Mucosa of descending colon (tissue), 3 donors: ENCODE measurements around the gene PEMT. TPM values are rescaled to one million over a fixed set of nuclear protein-coding genes. Genes with fewer than 3 reads are reported as not detected.

Experiments used
- ATAC-seq: fragments of 200-7000 bp; cut with Tn5 transposase; one replicate; pipeline ENCODE4 v1.9.1; 2020; ENCODE audit warnings: mild to moderate bottlenecking, moderate library complexity
- DNase-seq, 3 donors: peaks; one replicate each; pipeline ENCODE4 v3.0.0-alpha.2; 2020
- H3K36me3 ChIP-seq: fragments of 200-600 bp; one replicate; pipeline ENCODE4 v1.8.0; 2021; ENCODE audit warnings: low read depth, mild to moderate bottlenecking
- H3K4me1 ChIP-seq: fragments of 200-600 bp; one replicate; pipeline ENCODE4 v1.8.0; 2021; ENCODE audit warnings: low read depth, mild to moderate bottlenecking
- H3K4me3 ChIP-seq: fragments of 200-600 bp; one replicate; pipeline ENCODE4 v1.8.0; 2021; ENCODE audit warnings: mild to moderate bottlenecking
- H3K9me3 ChIP-seq: fragments of 200-600 bp; one replicate; pipeline ENCODE4 v1.8.0; 2021; ENCODE audit warnings: mild to moderate bottlenecking
- intact Hi-C, 2 donors: fragments of 100-400 bp; cut with DNase I in 1 of 2; cut with micrococcal nuclease in 1 of 2; formaldehyde crosslinking; loops; one replicate each; pipeline versions ENCODE4 v1.11.0 to v1.11.1; 2022; cut with DNase I, micrococcal nuclease
- total RNA-seq, 3 donors: library from RNA; stranded (reverse); fragmentation: NEBNext Ultra II Directional in 2 of 3; extraction: Animal tissue kit (Norgen Biotek cat#: 25700) in 2 of 3; gene quantifications; one replicate each; pipeline versions ENCODE4 v1.2.1 to v1.2.4, GENCODE V29; 2021 to 2023
- TF ChIP-seq, protein P1 (sequence below): fragments of 200-600 bp; IDR thresholded peaks from one replicate; pipeline ENCODE4 v1.8.0; 2022; ENCODE audit warnings: antibody characterized with exemption, mild to moderate bottlenecking
- donor health status: DM: no; HTN: no; CAD: no; lungs with moderate emphysema.
- donor health status: DM: no; HTN: no; CAD: no.
- donor health status: DM: no; HTN: yes; CAD: no.

The PEMT gene
- total RNA-seq, 3 donors from 2014 or later = 15.4 to 18.3 (median 16.1) TPM

DNA sequence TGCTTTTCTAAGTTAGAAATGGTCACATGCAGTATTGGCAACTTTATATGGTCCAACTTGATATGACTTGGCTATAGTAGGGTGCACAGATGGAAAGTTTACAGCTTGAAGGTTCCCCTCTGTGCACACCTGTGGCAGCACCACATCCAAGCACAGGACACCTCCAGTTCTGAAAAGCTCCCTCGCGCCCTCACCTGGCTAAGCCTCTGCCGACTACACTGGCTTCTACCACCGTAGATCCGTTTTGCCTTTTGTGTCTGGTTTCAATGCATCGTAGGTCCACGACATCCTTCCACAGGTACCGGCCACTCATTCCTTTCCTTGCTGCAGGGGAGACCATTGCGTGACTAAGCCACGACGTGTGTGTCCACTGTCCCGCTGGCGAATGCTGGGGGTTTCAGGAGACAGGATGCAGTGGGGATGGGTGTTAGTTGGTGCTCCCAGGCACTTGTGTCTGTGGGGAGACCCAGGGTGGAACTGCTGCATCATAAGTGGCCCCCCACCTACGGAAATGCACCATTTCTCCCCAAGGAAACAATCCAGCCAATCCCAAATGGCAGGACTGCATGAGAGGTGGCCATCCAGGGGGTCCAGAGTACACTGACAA is 90.4 kb downstream of the PEMT start:
- intact Hi-C loops = loop anchor here (10.0 kb wide), 2 partner anchors 64 to 124 kb away; no protein-coding TSS in a partner anchor
- ATAC-seq (no peak), DNase-seq (peak in 1 of 3 donors; percentile 29)
- Histone ChIP-seq H3K9me3 (no peaks in the 10 kb centered on the region), H3K4me3 (no peak overlapping the region), H3K4me1 (no peaks in the 10 kb centered on the region), H3K36me3 (no peaks in the 10 kb centered on the region)
- TF ChIP-seq, protein P1, sequence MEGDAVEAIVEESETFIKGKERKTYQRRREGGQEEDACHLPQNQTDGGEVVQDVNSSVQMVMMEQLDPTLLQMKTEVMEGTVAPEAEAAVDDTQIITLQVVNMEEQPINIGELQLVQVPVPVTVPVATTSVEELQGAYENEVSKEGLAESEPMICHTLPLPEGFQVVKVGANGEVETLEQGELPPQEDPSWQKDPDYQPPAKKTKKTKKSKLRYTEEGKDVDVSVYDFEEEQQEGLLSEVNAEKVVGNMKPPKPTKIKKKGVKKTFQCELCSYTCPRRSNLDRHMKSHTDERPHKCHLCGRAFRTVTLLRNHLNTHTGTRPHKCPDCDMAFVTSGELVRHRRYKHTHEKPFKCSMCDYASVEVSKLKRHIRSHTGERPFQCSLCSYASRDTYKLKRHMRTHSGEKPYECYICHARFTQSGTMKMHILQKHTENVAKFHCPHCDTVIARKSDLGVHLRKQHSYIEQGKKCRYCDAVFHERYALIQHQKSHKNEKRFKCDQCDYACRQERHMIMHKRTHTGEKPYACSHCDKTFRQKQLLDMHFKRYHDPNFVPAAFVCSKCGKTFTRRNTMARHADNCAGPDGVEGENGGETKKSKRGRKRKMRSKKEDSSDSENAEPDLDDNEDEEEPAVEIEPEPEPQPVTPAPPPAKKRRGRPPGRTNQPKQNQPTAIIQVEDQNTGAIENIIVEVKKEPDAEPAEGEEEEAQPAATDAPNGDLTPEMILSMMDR = no peak

DNA sequence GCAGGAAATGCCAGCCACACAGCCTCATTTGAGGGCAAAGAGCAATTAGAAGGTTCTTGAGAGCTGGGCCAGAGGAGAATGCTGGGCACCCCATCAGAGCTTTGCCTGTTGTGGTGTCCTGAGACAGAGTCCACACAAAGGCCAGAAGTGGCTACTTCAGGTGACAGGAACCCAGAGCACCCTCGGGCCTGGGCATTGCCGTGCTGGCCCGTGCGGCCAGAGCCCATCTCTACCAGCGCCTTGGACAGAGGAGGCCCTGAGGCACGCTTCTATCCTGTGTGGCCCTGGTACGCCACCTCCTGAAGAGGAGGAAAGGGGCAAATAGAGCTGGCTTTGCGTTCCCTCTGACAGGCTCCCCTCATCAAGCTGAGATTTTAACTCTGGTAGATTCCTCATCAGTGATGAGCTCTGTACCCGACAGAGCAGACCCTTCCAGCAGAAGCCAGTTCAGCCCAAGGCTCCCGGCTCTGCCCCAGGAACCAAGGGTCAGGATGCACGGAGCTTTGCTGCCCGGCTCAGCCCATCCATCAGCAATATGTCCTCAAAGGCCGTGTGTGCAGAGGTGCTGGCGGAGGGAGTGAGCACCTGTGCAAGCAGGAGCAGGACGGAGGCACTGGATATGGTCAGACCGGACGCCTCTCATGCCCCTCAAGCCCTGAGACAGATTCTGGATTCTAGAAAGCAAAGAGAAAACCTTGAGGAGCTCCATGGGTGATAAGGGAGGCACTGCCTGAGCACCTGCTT is 91.9 kb downstream of the PEMT start:
- Histone ChIP-seq H3K36me3 (no peaks in the 10 kb centered on the region), H3K4me3 (no peak overlapping the region), H3K9me3 (no peaks in the 10 kb centered on the region), H3K4me1 (peaks cover 15% of the 10 kb centered on the region)
- DNase-seq (peak in 1 of 3 donors; percentile 22), ATAC-seq (no peak)
- TF ChIP-seq, protein P1 = no peak
- intact Hi-C loops = loop anchor here (10.0 kb wide), 2 partner anchors 65 to 125 kb away; no protein-coding TSS in a partner anchor

DNA sequence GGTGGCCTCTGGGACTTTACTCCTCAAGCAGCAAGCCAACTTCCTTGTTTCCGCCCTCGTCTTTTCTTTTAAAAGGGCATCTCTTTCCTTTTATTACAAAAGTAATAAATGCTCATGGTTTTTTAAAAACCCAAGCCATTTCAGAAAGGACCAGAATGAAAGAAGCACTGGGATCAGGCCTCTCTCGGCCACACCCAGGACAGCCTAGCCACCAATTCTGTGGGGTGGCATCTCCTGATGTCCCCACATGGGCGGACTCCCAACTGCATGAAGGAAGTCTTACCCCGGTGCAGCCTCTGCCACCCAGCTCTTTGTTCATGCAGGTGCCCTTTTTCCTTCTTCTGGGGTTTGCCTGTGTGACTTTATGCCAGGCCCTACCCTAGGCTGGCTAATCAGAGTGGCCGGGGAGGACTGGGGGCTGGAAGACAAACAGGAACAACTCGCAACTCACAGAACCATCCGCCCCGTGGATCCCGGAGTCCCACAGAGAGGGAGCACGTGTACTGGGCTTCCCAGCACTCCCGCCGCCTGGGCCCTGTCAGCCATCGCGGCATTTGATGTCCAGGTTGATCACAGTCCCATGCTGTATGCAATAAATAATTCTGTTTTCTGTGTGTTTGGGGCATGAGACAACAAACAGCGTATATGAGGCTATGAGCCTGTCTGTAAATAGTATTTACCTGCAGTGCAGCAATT is 92.8 kb downstream of the PEMT start:
- peak in 2 of 3 donors; percentile 27 to 48 for DNase-seq
- no peaks in the 10 kb centered on the region for H3K9me3 ChIP-seq

DNA sequence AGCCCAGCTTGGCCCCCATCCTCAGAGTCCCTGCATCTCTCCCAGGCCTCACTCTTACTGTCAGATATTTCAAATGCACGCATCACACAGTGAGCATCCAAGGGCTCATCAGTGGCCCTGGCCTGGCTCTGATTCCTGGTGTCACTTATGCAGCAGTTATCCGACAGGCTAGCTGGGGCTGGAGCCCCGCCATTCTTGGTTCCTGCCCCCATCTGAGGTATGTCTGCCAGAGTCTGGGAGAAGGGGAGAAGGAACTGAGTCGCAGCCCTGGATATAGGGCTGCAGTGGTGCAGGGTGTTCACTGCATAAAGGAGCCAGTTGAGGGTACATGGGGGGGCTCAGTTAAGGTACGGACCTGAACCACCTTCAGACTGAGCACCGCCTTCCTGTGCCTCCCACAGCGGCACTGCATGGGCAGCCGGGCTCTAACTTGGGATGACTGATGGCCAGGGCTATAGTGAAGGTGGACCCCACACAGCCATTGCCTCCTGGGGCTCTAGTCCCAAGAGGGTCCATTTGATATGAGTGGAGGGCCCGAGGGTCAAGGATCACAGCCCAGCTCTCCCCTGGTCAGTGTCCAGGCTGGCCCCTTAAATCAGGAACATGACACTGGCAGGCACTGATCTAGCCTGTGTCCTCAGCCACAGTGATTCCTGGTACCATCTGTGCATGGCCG is 93.5 kb downstream of the PEMT start:
- TF ChIP-seq, protein P1 = no peak
- peak in 1 of 3 donors; percentile 30 for DNase-seq
- Histone ChIP-seq H3K36me3 (no peaks in the 10 kb centered on the region), H3K9me3 (no peaks in the 10 kb centered on the region), H3K4me1 (peaks cover 19% of the 10 kb centered on the region), H3K4me3 (no peak overlapping the region)
- ATAC-seq = no peak
- intact Hi-C loops = no loop called here

More for the DNA sequence above, 92.8 kb downstream of the PEMT start:
- intact Hi-C loops = no loop called here
- H3K4me1 ChIP-seq = peaks cover 18% of the 10 kb centered on the region
- ATAC-seq = no peak
- no peaks in the 10 kb centered on the region for H3K36me3 ChIP-seq
- TF ChIP-seq, protein P1 = no peak
- H3K4me3 ChIP-seq = no peak overlapping the region

DNA sequence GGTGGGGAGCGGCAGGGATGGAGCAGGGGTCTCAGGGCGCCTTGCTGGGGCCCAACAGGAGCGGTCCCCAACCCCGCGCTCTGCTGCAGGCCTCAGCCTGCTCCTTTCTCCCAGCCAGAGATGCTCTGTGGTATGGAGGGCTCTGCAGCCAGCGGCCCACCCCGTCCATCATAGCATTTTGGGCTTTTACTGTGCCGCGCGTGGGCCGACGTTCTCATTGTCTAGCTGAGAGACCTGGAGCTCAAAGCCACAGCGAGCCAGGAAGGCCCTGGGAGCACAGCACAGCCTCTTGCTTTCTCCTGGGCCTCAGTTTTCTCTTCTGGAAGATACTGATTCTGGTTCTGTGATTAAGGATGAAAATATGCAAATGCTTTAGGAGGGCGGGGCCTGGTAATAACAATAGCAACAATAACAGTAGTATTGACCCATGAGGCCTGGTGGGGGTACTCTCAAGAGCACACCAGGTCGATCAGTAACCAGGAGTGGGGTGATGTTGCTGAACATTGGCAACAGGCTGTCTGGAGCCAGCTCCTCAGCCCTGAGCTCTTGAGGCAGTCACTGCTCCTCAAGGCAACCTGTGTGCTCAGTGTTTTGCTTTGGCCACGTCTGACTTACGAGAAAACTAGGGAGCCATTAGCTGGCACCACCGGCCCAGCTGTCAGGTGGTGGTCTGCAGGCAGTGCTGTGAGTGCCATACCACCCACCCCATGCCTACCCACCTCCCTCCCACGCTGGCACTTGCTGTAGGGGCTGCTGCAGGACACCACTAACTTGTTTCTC is 94.3 kb downstream of the PEMT start:
- Histone ChIP-seq H3K9me3 (no peaks in the 10 kb centered on the region), H3K36me3 (no peaks in the 10 kb centered on the region), H3K4me1 (peaks cover 20% of the 10 kb centered on the region), H3K4me3 (no peak overlapping the region)
- ATAC-seq = no peak
- TF ChIP-seq, protein P1 = no peak
- intact Hi-C loops = no loop called here
- peak in 1 of 3 donors; percentile 22 for DNase-seq
